Small intestine (tissue), 7 donors: ENCODE measurements around the gene ARL15. TPM values are rescaled to one million over a fixed set of nuclear protein-coding genes. Genes with fewer than 3 reads are reported as not detected.
A peak's percentile ranks its signal among the peaks of the same experiment; 100 is the strongest.

ENCODE experiments used
- DNase-seq, 2 donors: peaks; one replicate each; pipeline versions ENCODE4 v3.0.0 to v3.0.0-alpha.2; 2013
- FAIRE-seq: peaks from 2 replicates; lab custom pipeline; 2012; peaks lifted over from hg19 to GRCh38; lab: Jason Lieb, UNC
- H3K27ac ChIP-seq, 3 donors: one replicate each; pipeline ENCODE4 v1.5.1; 2013; ENCODE audit warnings: low read length in 2 of 3, mild to moderate bottlenecking in 2 of 3, control low read depth in 1 of 3, inconsistent platforms in 1 of 3, low read depth in 1 of 3, moderate library complexity in 1 of 3
- H3K27me3 ChIP-seq, 3 donors: one replicate each; pipeline ENCODE4 v1.6.1; 2013; ENCODE audit warnings: low read length in 3 of 3, inconsistent platforms in 1 of 3; ENCODE audit not compliant: control insufficient read depth in 3 of 3, insufficient read depth in 3 of 3
- H3K36me3 ChIP-seq, 3 donors: one replicate each; pipeline ENCODE4 v1.6.1; 2013; ENCODE audit warnings: low read length in 3 of 3, inconsistent platforms in 1 of 3, low read depth in 1 of 3, mild to moderate bottlenecking in 1 of 3, moderate library complexity in 1 of 3; ENCODE audit not compliant: control insufficient read depth in 3 of 3, insufficient read depth in 2 of 3
- H3K4me1 ChIP-seq, 3 donors: one replicate each; pipeline ENCODE4 v1.6.1; 2013; ENCODE audit warnings: low read length in 2 of 3, inconsistent platforms in 1 of 3, low read depth in 1 of 3, mild to moderate bottlenecking in 1 of 3, moderate library complexity in 1 of 3; ENCODE audit not compliant: control insufficient read depth in 3 of 3, insufficient read depth in 2 of 3
- H3K4me3 ChIP-seq, 3 donors: one replicate each; pipeline ENCODE4 v1.5.1; 2013; ENCODE audit warnings: low read length in 3 of 3, control low read depth in 1 of 3, inconsistent platforms in 1 of 3, low read depth in 1 of 3, mild to moderate bottlenecking in 1 of 3, moderate library complexity in 1 of 3
- H3K9me3 ChIP-seq, 2 donors: one replicate each; pipeline ENCODE4 v1.6.1; 2013; ENCODE audit warnings: low read depth in 1 of 2, low read length in 1 of 2; ENCODE audit not compliant: control insufficient read depth in 2 of 2, insufficient read depth in 1 of 2
- WGBS, 3 donors: extraction: QIAGEN DNeasy Blood & Tissue Kit; methylation state at CpG; one replicate each; pipeline ENCODE4 v1.1.7; 2013; 5-methylcytosine and 5-hydroxymethylcytosine counted together
- polyA plus RNA-seq, 4 donors: library from polyadenylated mRNA; stranded (reverse) in 3 of 4; unstranded in 1 of 4; fragments of 200-250 nt in 3 of 4; fragments of 120-200 nt in 1 of 4; gene quantifications; one replicate each; pipeline versions ENCODE4 v1.2.1 to v1.2.3, GENCODE V29; 2013
- donor health status: healthy with polysubstance abuse.
- donor health status: control.
- donor health status: control.
- donor health status: Bipolar disorder and iron deficiency.
- donor health status: healthy.

The ARL15 gene
- polyA plus RNA-seq, 4 donors = 16.5 to 61.9 (median 20.5) TPM

DNA sequence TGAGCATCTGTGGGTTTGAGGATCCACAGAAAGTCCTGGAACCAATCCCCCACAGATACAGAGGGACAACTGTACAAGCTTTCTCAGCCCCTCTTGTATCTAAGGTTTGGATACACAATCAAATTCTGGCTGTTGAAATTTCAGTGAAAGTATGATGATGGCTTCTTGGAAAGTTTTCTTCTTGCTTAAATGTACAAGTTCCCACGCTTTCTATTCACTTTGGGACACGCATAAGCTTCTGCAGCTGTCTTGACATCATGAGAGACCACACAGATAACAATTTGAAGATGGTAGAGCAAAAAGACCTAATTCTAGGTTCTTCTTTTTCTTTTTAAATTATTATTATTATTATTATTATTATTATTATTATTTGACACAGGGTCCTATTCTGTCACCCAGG is 31.6 kb upstream of the ARL15 start:
- Histone ChIP-seq H3K4me1 (no peaks in the 10 kb centered on the region), H3K4me3 (no peak overlapping the region), H3K27ac (no peak overlapping the region), H3K36me3 (no peaks in the 10 kb centered on the region), H3K9me3 (peaks cover 0 to 5% of the 10 kb centered on the region in 2 donors), H3K27me3 (no peaks in the 10 kb centered on the region)
- DNase-seq (no peak), FAIRE-seq (no peak)
- WGBS, 3 donors = 86 to 91% (median 87%) methylated on average over 2 of the region's 2 CpGs

- no peaks in the 10 kb centered on the region for H3K36me3 ChIP-seq
- DNase-seq (no peak), FAIRE-seq (no peak)
- H3K27ac ChIP-seq = no peak overlapping the region
- no peak overlapping the region for H3K4me3 ChIP-seq
- no peaks in the 10 kb centered on the region for H3K4me1 ChIP-seq
- H3K9me3 ChIP-seq = peaks cover 0 to 6% of the 10 kb centered on the region in 2 donors
- WGBS, 3 donors = 57 to 76% (median 67%) methylated on average over 4 of the region's 4 CpGs
- no peaks in the 10 kb centered on the region for H3K27me3 ChIP-seq
Observed at GRCh38 chr5:54337523-54337922, 27.1 kb upstream of the ARL15 start.

DNA sequence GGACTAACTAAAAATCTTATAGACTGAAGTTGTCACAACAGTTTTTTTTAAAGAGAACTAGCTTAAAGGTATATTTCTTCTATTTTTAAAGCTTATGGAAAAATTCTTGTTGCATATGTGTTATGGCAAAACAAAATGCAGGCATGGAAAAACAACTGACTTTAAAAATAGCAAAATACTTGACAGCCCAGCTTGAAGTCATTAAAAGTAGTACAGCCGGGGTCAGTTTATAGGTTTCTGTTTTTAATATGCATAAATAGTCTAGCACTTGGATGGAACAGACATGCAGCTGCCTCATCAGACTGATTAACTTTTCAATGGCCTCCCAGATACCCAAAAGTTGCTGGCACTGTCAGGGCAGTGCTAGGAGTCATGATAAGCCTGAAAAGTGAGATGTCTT is 22.3 kb upstream of the ARL15 start:
- no peaks in the 10 kb centered on the region for H3K4me1 ChIP-seq
- WGBS, 3 donors = 61 to 86% (median 71%) methylated on average over 1 of the region's 1 CpG
- H3K27me3 ChIP-seq = no peaks in the 10 kb centered on the region
- no peak overlapping the region for H3K27ac ChIP-seq
- DNase-seq (no peak), FAIRE-seq (no peak)
- peaks cover 0 to 6% of the 10 kb centered on the region in 2 donors for H3K9me3 ChIP-seq
- no peak overlapping the region for H3K4me3 ChIP-seq
- H3K36me3 ChIP-seq = no peaks in the 10 kb centered on the region

GRCh38 chr5:54329731-54330709 is 19.6 kb upstream of the ARL15 start:
- 38 to 73% (median 52%) methylated on average over 4 of the region's 4 CpGs for WGBS, 3 donors
- Histone ChIP-seq H3K9me3 (peaks cover 0 to 6% of the 10 kb centered on the region in 2 donors), H3K27me3 (no peaks in the 10 kb centered on the region), H3K36me3 (no peaks in the 10 kb centered on the region), H3K4me1 (peaks cover 0 to 6% (median 0%) of the 10 kb centered on the region in 3 donors), H3K27ac (no peak overlapping the region), H3K4me3 (no peak overlapping the region)
- FAIRE-seq (no peak), DNase-seq (peak; percentile 52 to 84)

DNA sequence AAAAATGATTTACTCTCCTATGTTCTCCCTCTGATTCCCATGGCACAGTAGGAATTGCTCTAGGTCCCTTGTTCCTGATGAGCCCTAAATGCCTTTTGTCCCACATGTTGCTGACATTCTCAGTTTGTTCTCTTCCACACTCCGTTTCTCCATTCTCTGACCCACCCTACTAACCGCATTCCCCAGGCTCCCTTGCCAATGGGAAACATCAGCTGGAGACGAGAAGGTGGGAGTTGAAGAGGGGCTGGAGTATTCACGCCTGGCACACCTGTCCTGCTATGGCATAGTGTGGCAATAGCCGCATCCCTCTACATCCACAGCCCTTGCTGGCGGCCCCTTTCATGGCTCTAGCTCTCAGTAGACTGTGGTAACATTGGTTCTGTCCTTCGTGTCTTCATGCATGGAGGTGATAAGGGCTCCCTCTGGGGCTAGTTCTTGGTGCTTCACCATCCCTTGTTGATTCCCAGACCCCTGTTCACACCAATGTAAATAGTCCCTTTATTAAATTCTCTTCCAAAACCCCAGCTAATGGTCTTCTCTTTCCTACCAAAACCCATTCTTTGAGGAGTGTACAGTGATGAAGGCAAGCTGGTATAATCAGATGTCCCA is 16.4 kb upstream of the ARL15 start:
- DNase-seq (no peak), FAIRE-seq (no peak)
- Histone ChIP-seq H3K4me1 (peaks cover 0 to 11% (median 0%) of the 10 kb centered on the region in 3 donors), H3K27me3 (no peaks in the 10 kb centered on the region), H3K9me3 (no peaks in the 10 kb centered on the region), H3K27ac (no peak overlapping the region), H3K36me3 (no peaks in the 10 kb centered on the region), H3K4me3 (no peak overlapping the region)
- WGBS, 3 donors = 89 to 95% (median 93%) methylated on average over 7 of the region's 7 CpGs

DNA sequence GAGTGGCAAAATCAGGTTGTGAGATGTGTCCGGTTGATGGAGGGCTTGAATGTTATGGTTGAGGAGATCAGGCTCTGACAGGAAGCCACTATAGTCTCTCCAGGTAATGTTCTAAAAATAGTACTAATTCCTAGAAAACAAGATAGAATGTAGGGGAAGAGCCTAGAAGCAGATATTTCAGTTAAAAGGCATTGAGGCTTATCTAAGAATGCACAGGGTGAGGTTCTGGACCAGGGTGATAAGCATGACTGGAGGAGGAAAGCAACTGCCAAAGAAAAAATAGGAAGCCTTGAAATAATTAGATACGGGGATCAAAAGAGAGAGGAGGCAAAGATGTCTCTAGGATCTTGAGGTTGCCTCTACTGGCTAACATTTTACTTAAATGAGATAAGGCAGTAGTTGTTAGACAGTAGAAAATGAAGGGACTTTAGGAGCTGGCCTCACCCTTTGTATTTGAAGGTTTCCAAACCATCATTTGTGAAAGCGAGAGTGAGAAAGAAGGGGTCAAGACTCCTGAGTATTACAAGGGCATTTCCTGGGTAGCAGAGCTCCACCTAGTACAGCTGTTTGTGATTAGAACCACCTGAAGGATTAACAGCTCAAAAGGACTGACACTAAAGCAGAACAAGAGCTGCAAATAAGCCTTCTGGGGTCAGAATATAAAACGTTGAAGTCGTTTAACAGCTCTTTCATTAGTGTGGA is 15.4 kb upstream of the ARL15 start:
- Histone ChIP-seq H3K27ac (no peak overlapping the region), H3K4me3 (no peak overlapping the region), H3K27me3 (no peaks in the 10 kb centered on the region), H3K36me3 (no peaks in the 10 kb centered on the region), H3K9me3 (no peaks in the 10 kb centered on the region), H3K4me1 (peaks cover 0 to 11% (median 0%) of the 10 kb centered on the region in 3 donors)
- no peak for DNase-seq
- FAIRE-seq = no peak
- WGBS, 3 donors = 35 to 52% (median 42%) methylated on average over 5 of the region's 5 CpGs

GRCh38 chr5:54325272-54325609 is 14.9 kb upstream of the ARL15 start:
- Histone ChIP-seq H3K36me3 (no peaks in the 10 kb centered on the region), H3K9me3 (no peaks in the 10 kb centered on the region), H3K27me3 (no peaks in the 10 kb centered on the region), H3K4me1 (peaks cover 0 to 11% (median 0%) of the 10 kb centered on the region in 3 donors), H3K27ac (no peak overlapping the region), H3K4me3 (no peak overlapping the region)
- FAIRE-seq = no peak
- DNase-seq = no peak
- WGBS, 3 donors = 58 to 64% (median 61%) methylated on average over 1 of the region's 1 CpG

GRCh38 chr5:54324651-54325271 is 14.4 kb upstream of the ARL15 start:
- FAIRE-seq = no peak
- Histone ChIP-seq H3K36me3 (no peaks in the 10 kb centered on the region), H3K27me3 (no peaks in the 10 kb centered on the region), H3K4me1 (peaks cover 0 to 11% (median 0%) of the 10 kb centered on the region in 3 donors), H3K27ac (no peak overlapping the region), H3K9me3 (no peaks in the 10 kb centered on the region), H3K4me3 (no peak overlapping the region)
- WGBS, 3 donors = 78 to 89% (median 89%) methylated on average over 7 of the region's 7 CpGs
- DNase-seq = no peak
